Gastroesophageal sphincter (tissue), 4 donors: ENCODE measurements around the gene ADCY9. TPM values are rescaled to one million over a fixed set of nuclear protein-coding genes. Genes with fewer than 3 reads are reported as not detected.
A peak's percentile ranks its signal among the peaks of the same experiment; 100 is the strongest.

ENCODE experiments used
- ATAC-seq: fragments of 150-250 bp; one replicate; pipeline ENCODE4 v1.9.1; 2016; ENCODE audit warnings: mild to moderate bottlenecking, moderate library complexity
- H3K27ac ChIP-seq, 4 donors: fragments of 200-600 bp; sonication (generic) in 3 of 4; 1 replicate in 3 of 4; 2 replicates in 1 of 4; pipeline ENCODE4 v1.5.1; 2016 to 2019
- H3K27me3 ChIP-seq: fragments of 200-600 bp; sonication (generic); one replicate; pipeline ENCODE4 v1.5.1; 2019
- H3K36me3 ChIP-seq, 2 donors: fragments of 200-600 bp; sonication (generic); one replicate each; pipeline ENCODE4 v1.5.1; 2019; ENCODE audit warnings: control low read depth in 1 of 2
- H3K4me1 ChIP-seq, 3 donors: fragments of 200-600 bp; sonication (generic); 1 replicate in 2 of 3; 2 replicates in 1 of 3; pipeline ENCODE4 v1.5.1; 2016 to 2019; ENCODE audit warnings: control low read depth in 2 of 3
- H3K4me3 ChIP-seq, 2 donors: fragments of 200-600 bp; sonication (generic); one replicate each; pipeline ENCODE4 v1.5.1; 2019; ENCODE audit warnings: mild to moderate bottlenecking in 1 of 2, moderate library complexity in 1 of 2
- H3K9me3 ChIP-seq, 3 donors: fragments of 200-600 bp; sonication (generic); one replicate each; pipeline ENCODE4 v1.5.1; 2017 to 2019; ENCODE audit warnings: control low read depth in 2 of 3
- EP300 ChIP-seq: sonication (generic); formaldehyde crosslinking; IDR thresholded peaks from one replicate; pipeline ENCODE4 v1.6.1; 2017; ENCODE audit warnings: antibody characterized with exemption, mild to moderate bottlenecking
- POLR2A ChIP-seq, 2 donors: fragments of 450-650 bp; IDR thresholded peaks; one replicate each; pipeline ENCODE4 v1.6.1; 2017; ENCODE audit warnings: antibody characterized with exemption in 2 of 2, mild to moderate bottlenecking in 2 of 2, moderate library complexity in 1 of 2
- POLR2AphosphoS5 ChIP-seq: sonication (generic); formaldehyde crosslinking; IDR thresholded peaks from one replicate; pipeline ENCODE4 v1.6.1; 2017; ENCODE audit warnings: antibody characterized with exemption
- WGBS, 2 donors: methylation state at CpG; one replicate each; pipeline ENCODE4 v1.1.5; 2018; ENCODE audit warnings: low coverage in 1 of 2; 5-methylcytosine and 5-hydroxymethylcytosine counted together
- total RNA-seq, 4 donors: library from RNA; depleted of rRNA; stranded (reverse); fragments of >200 nt; gene quantifications; one replicate each; pipeline ENCODE4 v1.1.0, GENCODE V29; 2016
- TF ChIP-seq, protein P1 (sequence below), 4 experiments: fragments of 200-600 bp in 2 of 4; fragments of 450-650 bp in 2 of 4; sonication (generic) in 1 of 4; IDR thresholded peaks; one replicate each; pipeline ENCODE4 v1.5.1; 2017 to 2019; ENCODE audit warnings: antibody characterized with exemption in 4 of 4, mild to moderate bottlenecking in 2 of 4, moderate library complexity in 2 of 4

The ADCY9 gene
- total RNA-seq, 4 donors from 2014 or later = 33.0 to 83.5 (median 43.4) TPM

DNA sequence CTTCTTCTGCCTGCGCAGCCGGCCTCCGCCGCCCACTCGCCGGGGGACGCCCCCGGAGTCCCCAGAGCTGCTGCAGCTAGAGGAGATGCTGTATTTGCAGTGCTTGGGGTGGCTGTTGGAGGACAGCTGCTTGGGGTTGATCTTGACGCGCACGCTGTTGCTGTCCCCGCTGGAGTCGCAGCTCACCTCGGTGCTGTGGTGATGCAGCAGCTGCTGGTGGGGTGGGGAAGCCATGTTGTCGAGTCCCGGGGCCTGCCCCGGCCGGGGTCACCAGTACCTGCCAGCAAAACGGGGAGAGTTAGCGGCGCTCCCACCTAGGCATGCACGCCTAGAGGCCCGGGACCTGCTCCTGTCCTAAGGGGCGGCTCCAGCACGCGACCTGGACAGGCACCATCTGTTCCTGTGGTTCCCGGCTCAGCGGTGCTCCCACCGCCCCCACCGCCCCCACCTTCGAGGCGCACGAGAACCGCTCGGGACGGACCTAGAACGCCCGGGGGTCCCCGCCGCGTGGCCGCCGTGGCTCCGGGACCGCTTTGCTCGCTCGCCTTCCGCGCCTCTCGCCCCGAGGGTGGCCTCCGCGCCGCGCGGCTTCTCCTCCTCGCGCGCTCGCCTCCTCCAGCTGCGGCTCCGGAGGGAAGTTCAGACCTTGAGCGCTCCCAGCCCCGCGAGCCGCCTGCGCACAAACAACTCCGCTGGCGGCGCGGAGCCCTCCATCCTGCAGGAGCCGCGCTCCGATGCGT lies 863 bp downstream of the ADCY9 start:
- no peaks in the 10 kb centered on the region for H3K9me3 ChIP-seq
- TF ChIP-seq POLR2AphosphoS5 = no peak
- TF ChIP-seq, protein P1, sequence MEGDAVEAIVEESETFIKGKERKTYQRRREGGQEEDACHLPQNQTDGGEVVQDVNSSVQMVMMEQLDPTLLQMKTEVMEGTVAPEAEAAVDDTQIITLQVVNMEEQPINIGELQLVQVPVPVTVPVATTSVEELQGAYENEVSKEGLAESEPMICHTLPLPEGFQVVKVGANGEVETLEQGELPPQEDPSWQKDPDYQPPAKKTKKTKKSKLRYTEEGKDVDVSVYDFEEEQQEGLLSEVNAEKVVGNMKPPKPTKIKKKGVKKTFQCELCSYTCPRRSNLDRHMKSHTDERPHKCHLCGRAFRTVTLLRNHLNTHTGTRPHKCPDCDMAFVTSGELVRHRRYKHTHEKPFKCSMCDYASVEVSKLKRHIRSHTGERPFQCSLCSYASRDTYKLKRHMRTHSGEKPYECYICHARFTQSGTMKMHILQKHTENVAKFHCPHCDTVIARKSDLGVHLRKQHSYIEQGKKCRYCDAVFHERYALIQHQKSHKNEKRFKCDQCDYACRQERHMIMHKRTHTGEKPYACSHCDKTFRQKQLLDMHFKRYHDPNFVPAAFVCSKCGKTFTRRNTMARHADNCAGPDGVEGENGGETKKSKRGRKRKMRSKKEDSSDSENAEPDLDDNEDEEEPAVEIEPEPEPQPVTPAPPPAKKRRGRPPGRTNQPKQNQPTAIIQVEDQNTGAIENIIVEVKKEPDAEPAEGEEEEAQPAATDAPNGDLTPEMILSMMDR (IDR thresholded peaks at IDR 0.05) = peak in 1 of 4 experiments; percentile 8
- H3K27ac ChIP-seq = peak overlapping the region; percentile 3 to 93 (median 90)
- peak; percentile 48 for ATAC-seq
- H3K4me1 ChIP-seq = peaks cover 0 to 60% (median 39%) of the 10 kb centered on the region in 3 donors
- no CpG with 5 or more reads among the region's 75 CpGs for WGBS, 2 donors
- H3K4me3 ChIP-seq = peak overlapping the region; percentile 60 to 69
- no peaks in the 10 kb centered on the region for H3K27me3 ChIP-seq
- no peaks in the 10 kb centered on the region for H3K36me3 ChIP-seq

DNA sequence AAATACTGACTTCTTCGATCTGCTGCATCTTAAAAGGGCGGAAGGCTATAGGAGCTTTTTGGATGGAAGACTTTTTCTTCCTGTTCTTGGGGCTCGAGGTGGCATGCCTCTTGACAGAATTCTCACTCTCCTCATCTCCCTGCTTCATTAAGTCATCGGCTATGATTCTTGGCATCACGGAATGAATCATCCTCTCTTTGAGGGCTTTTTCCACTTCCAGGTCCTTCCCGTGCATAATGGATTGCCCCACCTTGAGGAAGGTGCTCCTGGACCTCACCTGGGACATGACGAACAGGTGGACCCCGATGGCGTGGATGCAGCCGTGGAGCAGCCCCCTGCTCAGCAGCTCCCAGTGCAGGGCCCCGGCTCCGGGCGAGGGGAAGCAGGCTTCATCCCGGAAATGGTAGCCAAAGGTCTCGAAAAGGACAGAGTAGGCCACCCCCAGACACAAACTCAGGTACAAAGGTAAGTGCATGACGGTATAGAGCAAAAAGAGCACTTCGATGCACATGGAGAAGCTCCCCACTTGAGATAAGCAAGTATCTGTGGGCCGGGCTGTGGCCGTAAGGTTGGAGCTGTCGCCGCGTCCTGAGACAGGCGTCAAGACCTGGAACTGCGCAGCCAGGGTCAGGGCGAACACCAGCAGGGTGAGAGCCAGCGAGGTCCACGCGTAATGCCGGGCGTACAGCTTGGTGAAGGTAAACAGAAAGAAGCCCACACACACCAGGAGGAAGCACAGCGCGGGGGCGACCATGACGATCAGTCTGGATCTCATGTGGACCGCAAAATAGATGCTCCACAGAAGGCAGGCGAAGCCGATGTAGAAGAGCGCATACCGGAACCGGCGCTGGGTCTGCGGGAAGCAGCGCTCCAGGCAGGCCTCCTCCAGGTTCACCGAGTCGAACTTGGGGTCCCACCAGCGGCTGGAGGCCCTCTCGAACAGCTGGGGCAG lies 1.7 kb downstream of the ADCY9 start:
- Histone ChIP-seq H3K27me3 (no peaks in the 10 kb centered on the region), H3K4me1 (peaks cover 0 to 69% (median 39%) of the 10 kb centered on the region in 3 donors), H3K36me3 (no peaks in the 10 kb centered on the region), H3K9me3 (no peaks in the 10 kb centered on the region), H3K4me3 (peak overlapping the region; percentile 60 to 69), H3K27ac (peak overlapping the region in 3 of 4 donors; percentile 88 to 93 (median 91))
- WGBS, 2 donors = 68 to 87% methylated on average over 6 to 20 of the region's 47 CpGs
- ATAC-seq = no peak
- TF ChIP-seq, protein P1 (IDR thresholded peaks at IDR 0.05) = no peak
- TF ChIP-seq EP300 (no peak), POLR2A (IDR thresholded peaks at IDR 0.05) (no peak), POLR2AphosphoS5 (no peak)

DNA sequence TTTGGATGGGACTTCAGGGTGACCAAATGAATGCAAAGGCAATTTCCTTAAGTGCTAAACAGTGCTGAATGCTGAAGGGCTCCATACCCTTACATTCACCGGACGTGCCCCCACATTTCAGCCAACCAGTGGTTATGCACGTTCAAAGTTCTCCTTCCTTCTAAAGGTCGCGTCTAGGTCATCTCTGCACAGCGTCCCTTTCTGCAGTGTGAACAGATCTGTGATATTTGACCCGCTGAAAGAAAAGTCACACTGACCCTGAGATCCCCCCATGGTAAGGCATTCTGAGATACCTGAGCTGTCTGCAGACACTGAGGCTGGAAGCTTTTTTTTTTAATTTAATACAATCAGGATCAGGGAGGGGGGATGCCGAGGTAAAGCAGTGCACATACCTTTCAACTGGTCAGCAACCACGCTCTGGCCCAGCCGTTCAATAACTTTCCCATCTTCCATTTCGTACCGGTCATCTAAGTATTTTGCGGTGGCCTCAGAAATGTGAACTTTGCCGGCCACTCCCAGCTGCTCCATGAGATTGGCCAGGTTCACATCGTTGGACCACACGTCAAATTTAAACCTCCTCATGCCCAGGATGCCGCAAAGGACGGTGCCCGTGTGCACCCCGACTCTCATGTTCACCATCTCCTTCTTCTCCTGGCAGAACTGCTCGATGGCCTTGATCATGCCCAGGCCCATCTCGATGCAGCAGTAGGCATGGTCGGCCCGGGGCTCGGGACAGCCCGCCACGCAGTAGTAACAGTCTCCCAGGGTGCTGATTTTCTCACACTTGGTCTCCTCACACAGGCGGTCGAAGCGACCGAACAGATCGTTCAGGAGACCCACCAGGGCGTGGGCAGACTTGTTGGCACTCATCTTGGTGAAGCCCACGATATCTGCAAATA lies 2.6 kb downstream of the ADCY9 start:
- Histone ChIP-seq H3K27ac (no peak overlapping the region), H3K9me3 (no peaks in the 10 kb centered on the region)

More for the DNA sequence above, 2.6 kb downstream of the ADCY9 start:
- no peak for ATAC-seq
- Histone ChIP-seq H3K27me3 (no peaks in the 10 kb centered on the region), H3K36me3 (no peaks in the 10 kb centered on the region), H3K4me3 (peak overlapping the region; percentile 6 to 69), H3K4me1 (peaks cover 0 to 75% (median 39%) of the 10 kb centered on the region in 3 donors)
- TF ChIP-seq, protein P1 (IDR thresholded peaks at IDR 0.05) = no peak
- no peak for TF ChIP-seq EP300
- WGBS, 2 donors = 78 to 84% methylated on average over 19 to 32 of the region's 34 CpGs
